Measurements from ENCODE around the gene CPLX1. TPM values are rescaled to one million over a fixed set of nuclear protein-coding genes. Genes with fewer than 3 reads are reported as not detected.
"Not testable (repeated sequence)": the region's sequence is repeated elsewhere in the genome, so short reads cannot be mapped to it uniquely, and the experiment has no call there.

Gene CPLX1
- polyA plus RNA-seq, 1 donor = 0.28 TPM

GRCh38 chr4:791898-792625 is 33.9 kb downstream of the CPLX1 start:
- DNase-seq = no peak

GRCh38 chr4:791252-791897 is 34.6 kb downstream of the CPLX1 start:
- no peak for DNase-seq

GRCh38 chr4:790466-790820 is 35.5 kb downstream of the CPLX1 start:
- no peak for DNase-seq

GRCh38 chr4:789571-790465 is 36.1 kb downstream of the CPLX1 start:
- DNase-seq = no peak

- no peak for DNase-seq
Observed at GRCh38 chr4:788636-789297, 37.2 kb downstream of the CPLX1 start.

- DNase-seq = no peak
Observed at GRCh38 chr4:788006-788635, 37.8 kb downstream of the CPLX1 start.

- no peak for DNase-seq
Observed at GRCh38 chr4:787561-787981, 38.4 kb downstream of the CPLX1 start.

GRCh38 chr4:786861-787300 is 39.0 kb downstream of the CPLX1 start:
- DNase-seq = no peak

- no peak for DNase-seq
Observed at GRCh38 chr4:786074-786741, 39.7 kb downstream of the CPLX1 start.

- DNase-seq = no peak
Observed at GRCh38 chr4:785332-786073, 40.4 kb downstream of the CPLX1 start.

GRCh38 chr4:784401-785331 is 41.3 kb downstream of the CPLX1 start:
- DNase-seq = no peak

- peak; percentile 100 for DNase-seq
Observed at GRCh38 chr4:781493-782216, 44.3 kb downstream of the CPLX1 start.

GRCh38 chr4:780716-781492 is 45.0 kb downstream of the CPLX1 start:
- DNase-seq = no peak

GRCh38 chr4:780255-780654 is 45.7 kb downstream of the CPLX1 start:
- not testable (repeated sequence) for DNase-seq

GRCh38 chr4:779555-779954 is 46.4 kb downstream of the CPLX1 start:
- DNase-seq = no peak

- DNase-seq = no peak
Observed at GRCh38 chr4:777520-778262, 48.2 kb downstream of the CPLX1 start.

GRCh38 chr4:776743-777441 is 49.0 kb downstream of the CPLX1 start:
- DNase-seq = no peak
